Glutamatergic neuron (in vitro differentiated cells): Measurements from ENCODE around the gene SERP1. TPM values are rescaled to one million over a fixed set of nuclear protein-coding genes. Genes with fewer than 3 reads are reported as not detected.

Experiments used
- DNase-seq: peaks from one replicate; pipeline ENCODE4 v3.0.0; 2022
- H3K27ac Mint-ChIP-seq: one replicate; pipeline ENCODE4 v1.8.0; 2020; ENCODE audit warnings: mild to moderate bottlenecking, mixed read lengths, inconsistent platforms; ENCODE audit not compliant: unreplicated experiment
- H3K27me3 Mint-ChIP-seq: one replicate; pipeline ENCODE4 v1.8.0; 2020; ENCODE audit warnings: mild to moderate bottlenecking, moderate library complexity, mixed read lengths, inconsistent platforms; ENCODE audit not compliant: unreplicated experiment
- H3K36me3 Mint-ChIP-seq: one replicate; pipeline ENCODE4 v1.8.0; 2020; ENCODE audit warnings: mild to moderate bottlenecking, mixed read lengths, inconsistent platforms; ENCODE audit not compliant: unreplicated experiment
- H3K4me1 Mint-ChIP-seq: one replicate; pipeline ENCODE4 v1.8.0; 2020; ENCODE audit warnings: mild to moderate bottlenecking, low read depth, mixed read lengths, inconsistent platforms; ENCODE audit not compliant: unreplicated experiment
- H3K4me3 Mint-ChIP-seq: one replicate; pipeline ENCODE4 v1.8.0; 2020; ENCODE audit warnings: mild to moderate bottlenecking, mixed read lengths, inconsistent platforms; ENCODE audit not compliant: unreplicated experiment
- H3K9me3 Mint-ChIP-seq: one replicate; pipeline ENCODE4 v1.8.0; 2020; ENCODE audit warnings: mild to moderate bottlenecking, moderate library complexity, mixed read lengths, inconsistent platforms; ENCODE audit not compliant: unreplicated experiment
- total RNA-seq: library from RNA; stranded (reverse); fragmentation: NEBNext Ultra II Directional; extraction: Animal tissue kit (Norgen Biotek cat#: 25700); gene quantifications from one replicate; pipeline ENCODE4 v1.2.1, GENCODE V29; 2021; ENCODE audit not compliant: unreplicated experiment
- TF ChIP-seq, protein P1 (sequence below): fragments of 200-600 bp; sonication (generic); IDR thresholded peaks from one replicate; pipeline ENCODE4 v1.5.0; 2021; ENCODE audit not compliant: partially characterized antibody, unreplicated experiment

The SERP1 gene
- total RNA-seq, 1 donor from 2014 or later: 45.2 TPM

DNA sequence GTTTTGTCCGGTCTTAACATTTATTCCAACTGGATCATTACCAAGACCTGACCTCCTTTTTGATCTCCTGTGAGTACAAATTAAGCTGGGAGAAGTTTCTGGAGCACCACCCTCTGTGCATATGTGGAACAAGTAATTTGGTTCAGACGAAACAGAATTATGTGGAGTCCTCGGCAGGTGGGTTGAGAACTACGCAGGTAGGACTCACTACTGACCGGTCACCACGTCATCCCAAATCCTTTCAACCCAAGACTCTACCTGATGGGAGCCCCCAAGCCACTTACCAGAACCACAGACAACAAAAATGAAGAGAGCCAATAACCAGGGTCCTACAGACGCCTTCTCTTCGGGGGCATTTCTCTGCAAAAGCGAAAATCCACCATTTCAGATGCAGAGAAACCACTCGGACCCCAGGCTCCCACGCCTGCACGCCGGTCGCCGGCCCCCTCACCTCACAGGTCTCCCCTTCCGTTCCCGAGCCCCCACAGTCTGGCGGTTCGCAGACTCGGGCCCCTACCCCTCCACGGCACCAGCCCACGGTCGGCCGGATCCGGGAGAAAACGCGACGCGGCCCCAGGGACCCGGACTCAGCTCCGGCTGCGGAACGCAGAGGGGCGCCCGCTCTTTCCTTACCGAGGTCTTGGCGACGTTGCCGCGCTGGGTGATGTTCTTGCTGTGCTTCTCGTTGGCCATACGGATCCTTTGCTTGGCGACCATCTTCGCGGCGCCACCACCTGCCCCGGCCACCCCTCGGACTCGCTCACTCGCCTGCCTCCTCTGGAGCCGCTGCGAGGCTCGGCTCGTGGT lies 674 bp downstream of the SERP1 start:
- peak overlapping the region; percentile 94 for H3K4me3 Mint-ChIP-seq
- H3K9me3 Mint-ChIP-seq: peaks cover 11% of the 10 kb centered on the region
- peak; percentile 67 for DNase-seq
- no peaks in the 10 kb centered on the region for H3K36me3 Mint-ChIP-seq
- peak overlapping the region; percentile 97 for H3K27ac Mint-ChIP-seq
- TF ChIP-seq, protein P1, sequence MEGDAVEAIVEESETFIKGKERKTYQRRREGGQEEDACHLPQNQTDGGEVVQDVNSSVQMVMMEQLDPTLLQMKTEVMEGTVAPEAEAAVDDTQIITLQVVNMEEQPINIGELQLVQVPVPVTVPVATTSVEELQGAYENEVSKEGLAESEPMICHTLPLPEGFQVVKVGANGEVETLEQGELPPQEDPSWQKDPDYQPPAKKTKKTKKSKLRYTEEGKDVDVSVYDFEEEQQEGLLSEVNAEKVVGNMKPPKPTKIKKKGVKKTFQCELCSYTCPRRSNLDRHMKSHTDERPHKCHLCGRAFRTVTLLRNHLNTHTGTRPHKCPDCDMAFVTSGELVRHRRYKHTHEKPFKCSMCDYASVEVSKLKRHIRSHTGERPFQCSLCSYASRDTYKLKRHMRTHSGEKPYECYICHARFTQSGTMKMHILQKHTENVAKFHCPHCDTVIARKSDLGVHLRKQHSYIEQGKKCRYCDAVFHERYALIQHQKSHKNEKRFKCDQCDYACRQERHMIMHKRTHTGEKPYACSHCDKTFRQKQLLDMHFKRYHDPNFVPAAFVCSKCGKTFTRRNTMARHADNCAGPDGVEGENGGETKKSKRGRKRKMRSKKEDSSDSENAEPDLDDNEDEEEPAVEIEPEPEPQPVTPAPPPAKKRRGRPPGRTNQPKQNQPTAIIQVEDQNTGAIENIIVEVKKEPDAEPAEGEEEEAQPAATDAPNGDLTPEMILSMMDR: no peak
- peaks cover 2% of the 10 kb centered on the region for H3K27me3 Mint-ChIP-seq
- H3K4me1 Mint-ChIP-seq: peaks cover 14% of the 10 kb centered on the region

DNA sequence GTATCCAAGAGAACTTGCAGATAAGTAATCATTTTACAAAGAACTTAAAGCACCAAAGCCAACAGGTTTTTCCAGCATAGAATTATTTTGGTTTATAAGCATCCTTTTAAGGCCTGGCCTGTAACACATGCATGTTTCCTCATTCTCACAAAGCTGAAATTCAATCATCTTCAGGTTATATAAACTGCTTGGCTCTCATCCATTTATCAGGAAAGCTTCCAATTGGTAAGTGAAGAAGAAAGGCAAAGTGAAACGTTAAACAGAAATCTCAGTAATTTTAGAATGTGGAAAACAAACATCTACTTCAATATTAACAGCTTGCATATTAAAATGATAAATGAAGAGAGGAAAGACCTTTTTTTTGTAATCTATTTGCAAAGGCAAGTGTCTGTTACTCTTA lies 1.6 kb downstream of the SERP1 start:
- Mint-ChIP-seq H3K4me1 (peaks cover 14% of the 10 kb centered on the region), H3K27me3 (peaks cover 2% of the 10 kb centered on the region), H3K4me3 (peak overlapping the region; percentile 74)

DNA sequence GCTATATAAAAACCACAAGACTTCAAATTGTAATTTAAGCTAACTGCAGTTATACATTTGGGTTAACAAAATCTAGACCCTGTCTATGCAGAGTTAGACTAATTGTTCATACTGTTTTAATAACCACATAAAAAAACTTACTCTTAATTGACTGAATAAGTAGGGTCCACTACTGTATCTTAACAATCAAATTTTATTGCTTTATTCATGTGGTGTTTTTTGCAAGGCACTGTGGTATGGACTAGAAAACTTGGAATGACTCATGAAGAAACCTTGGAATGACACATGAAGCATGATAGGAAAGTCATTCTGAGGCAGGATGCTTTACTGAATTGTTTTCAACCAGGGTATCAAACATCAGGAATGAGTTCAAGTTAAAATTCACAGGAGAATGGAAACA lies 2.3 kb downstream of the SERP1 start:
- no peak for DNase-seq
- H3K36me3 Mint-ChIP-seq: no peaks in the 10 kb centered on the region
- peak overlapping the region; percentile 81 for H3K4me3 Mint-ChIP-seq
- peaks cover 14% of the 10 kb centered on the region for H3K4me1 Mint-ChIP-seq
- peaks cover 11% of the 10 kb centered on the region for H3K9me3 Mint-ChIP-seq
- H3K27ac Mint-ChIP-seq: no peak overlapping the region
- TF ChIP-seq, protein P1: no peak
- peaks cover 2% of the 10 kb centered on the region for H3K27me3 Mint-ChIP-seq

More for the DNA sequence above, 1.6 kb downstream of the SERP1 start:
- Mint-ChIP-seq H3K9me3 (peaks cover 11% of the 10 kb centered on the region), H3K27ac (no peak overlapping the region), H3K36me3 (no peaks in the 10 kb centered on the region)
- no peak for DNase-seq
- TF ChIP-seq, protein P1: no peak

DNA sequence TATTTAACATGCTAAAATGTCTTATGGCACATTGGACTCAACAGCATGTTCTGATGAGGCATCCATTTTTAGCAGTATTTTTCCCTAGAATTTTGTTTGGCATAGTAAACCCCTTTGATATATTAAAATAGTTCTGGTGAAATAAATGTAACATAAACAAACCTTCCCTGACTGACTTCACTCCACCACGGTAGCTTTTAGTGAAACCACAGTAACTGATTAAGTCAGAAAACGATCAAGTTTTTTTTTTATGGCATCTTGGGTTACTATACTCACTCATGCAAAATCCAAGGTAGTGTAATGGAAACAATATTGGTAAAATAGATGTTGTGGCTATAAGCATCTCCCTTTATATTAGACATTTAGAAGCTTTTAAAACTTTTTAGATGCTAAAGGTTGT lies 2.8 kb downstream of the SERP1 start:
- H3K4me3 Mint-ChIP-seq: no peak overlapping the region
- no peaks in the 10 kb centered on the region for H3K36me3 Mint-ChIP-seq
- peaks cover 11% of the 10 kb centered on the region for H3K9me3 Mint-ChIP-seq
- H3K27ac Mint-ChIP-seq: no peak overlapping the region
- no peak for DNase-seq
- peaks cover 2% of the 10 kb centered on the region for H3K27me3 Mint-ChIP-seq
- H3K4me1 Mint-ChIP-seq: peaks cover 14% of the 10 kb centered on the region
- TF ChIP-seq, protein P1: no peak

DNA sequence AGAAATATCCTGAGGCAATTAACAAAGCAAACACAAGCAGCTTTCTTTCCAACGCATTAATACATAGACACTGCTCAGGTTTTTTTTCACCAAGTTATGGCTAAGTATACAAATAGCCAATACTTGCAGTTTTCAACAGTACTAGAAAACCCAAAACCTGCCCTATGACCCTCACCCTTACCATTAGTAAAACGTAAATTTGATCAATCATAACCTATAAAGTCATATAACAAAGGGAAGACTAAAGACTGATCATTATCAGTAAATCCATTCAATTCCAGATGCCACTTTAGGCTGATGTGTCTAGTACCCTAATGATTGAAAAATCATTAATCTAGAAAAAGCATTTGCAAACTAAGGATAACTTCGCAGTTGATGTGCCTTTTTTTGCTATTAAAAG lies 3.2 kb downstream of the SERP1 start:
- H3K36me3 Mint-ChIP-seq: no peaks in the 10 kb centered on the region
- peaks cover 11% of the 10 kb centered on the region for H3K9me3 Mint-ChIP-seq
- H3K27ac Mint-ChIP-seq: no peak overlapping the region
- TF ChIP-seq, protein P1: no peak
- H3K4me3 Mint-ChIP-seq: no peak overlapping the region
- H3K27me3 Mint-ChIP-seq: peaks cover 2% of the 10 kb centered on the region
- no peak for DNase-seq
- H3K4me1 Mint-ChIP-seq: peaks cover 12% of the 10 kb centered on the region
